ENCODE measurements around the gene SSPN.

Gene SSPN

DNA sequence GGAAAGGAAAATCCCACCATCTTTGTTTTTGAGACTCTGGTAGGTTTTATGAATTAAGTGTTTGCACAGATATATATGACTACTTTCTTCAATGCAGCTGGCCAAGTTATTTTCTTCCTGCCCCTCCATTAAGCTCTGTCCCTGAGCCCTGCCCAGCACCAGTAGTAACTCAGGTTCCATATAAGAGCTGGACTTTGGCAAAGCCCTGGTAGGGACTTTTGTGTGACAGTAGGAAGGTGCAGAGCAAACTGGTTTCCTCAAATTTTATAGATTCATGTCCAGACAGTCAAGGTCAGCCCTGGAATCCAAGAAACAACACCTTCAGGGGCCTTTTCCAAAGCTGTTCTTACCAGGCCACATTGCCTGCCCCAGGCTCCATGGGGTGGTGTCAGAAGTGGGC lies 47.3 kb downstream of the SSPN start:
- no peak overlapping the region for H2AFZ ChIP-seq (ENCODE audit: low read length, unreplicated experiment)
- peaks cover 18% of the 10 kb centered on the region for H3K4me1 ChIP-seq (ENCODE audit: control insufficient read depth, insufficient read depth, low read length, unreplicated experiment)

DNA sequence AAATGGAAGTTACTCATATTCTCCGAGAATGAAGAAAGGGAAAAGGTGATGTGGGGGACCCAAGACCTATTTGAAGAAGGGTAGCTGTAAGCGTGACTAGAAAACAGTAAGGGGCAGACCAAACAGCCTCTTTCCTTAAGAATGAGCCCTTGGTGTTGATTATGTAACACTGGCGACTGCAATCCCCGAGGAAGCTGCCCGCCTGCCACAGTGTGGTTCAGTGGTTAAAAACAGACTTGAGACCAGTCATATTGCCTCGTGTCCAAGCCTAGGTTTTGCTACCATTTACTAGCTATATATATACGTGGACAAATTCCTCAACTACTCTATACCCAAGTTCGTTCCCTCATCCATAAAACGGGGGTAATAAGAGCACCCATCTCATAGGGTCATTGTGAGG lies 49.1 kb downstream of the SSPN start:
- no peak overlapping the region for H2AFZ ChIP-seq (ENCODE audit: low read length, unreplicated experiment)
- no peaks in the 10 kb centered on the region for H3K79me2 ChIP-seq (ENCODE audit: control insufficient read depth, insufficient read depth, low read length, unreplicated experiment)
- H3K36me3 ChIP-seq (ENCODE audit: insufficient read depth, low read length): no peaks in the 10 kb centered on the region
- H3K27ac ChIP-seq (ENCODE audit: low read depth, low read length): no peak overlapping the region
- H3K4me3 ChIP-seq (ENCODE audit: low read depth, low read length): no peak overlapping the region
- H3K4me1 ChIP-seq (ENCODE audit: control insufficient read depth, insufficient read depth, low read length, unreplicated experiment): peaks cover 6% of the 10 kb centered on the region
- H3K27me3 ChIP-seq (ENCODE audit: insufficient read depth, low read length): no peaks in the 10 kb centered on the region

More for the DNA sequence above, 47.3 kb downstream of the SSPN start:
- no peaks in the 10 kb centered on the region for H3K27me3 ChIP-seq (ENCODE audit: insufficient read depth, low read length)
- H3K27ac ChIP-seq (ENCODE audit: low read depth, low read length): no peak overlapping the region
- H3K79me2 ChIP-seq (ENCODE audit: control insufficient read depth, insufficient read depth, low read length, unreplicated experiment): no peaks in the 10 kb centered on the region
- no peaks in the 10 kb centered on the region for H3K36me3 ChIP-seq (ENCODE audit: insufficient read depth, low read length)
- H3K4me3 ChIP-seq (ENCODE audit: low read depth, low read length): no peak overlapping the region

DNA sequence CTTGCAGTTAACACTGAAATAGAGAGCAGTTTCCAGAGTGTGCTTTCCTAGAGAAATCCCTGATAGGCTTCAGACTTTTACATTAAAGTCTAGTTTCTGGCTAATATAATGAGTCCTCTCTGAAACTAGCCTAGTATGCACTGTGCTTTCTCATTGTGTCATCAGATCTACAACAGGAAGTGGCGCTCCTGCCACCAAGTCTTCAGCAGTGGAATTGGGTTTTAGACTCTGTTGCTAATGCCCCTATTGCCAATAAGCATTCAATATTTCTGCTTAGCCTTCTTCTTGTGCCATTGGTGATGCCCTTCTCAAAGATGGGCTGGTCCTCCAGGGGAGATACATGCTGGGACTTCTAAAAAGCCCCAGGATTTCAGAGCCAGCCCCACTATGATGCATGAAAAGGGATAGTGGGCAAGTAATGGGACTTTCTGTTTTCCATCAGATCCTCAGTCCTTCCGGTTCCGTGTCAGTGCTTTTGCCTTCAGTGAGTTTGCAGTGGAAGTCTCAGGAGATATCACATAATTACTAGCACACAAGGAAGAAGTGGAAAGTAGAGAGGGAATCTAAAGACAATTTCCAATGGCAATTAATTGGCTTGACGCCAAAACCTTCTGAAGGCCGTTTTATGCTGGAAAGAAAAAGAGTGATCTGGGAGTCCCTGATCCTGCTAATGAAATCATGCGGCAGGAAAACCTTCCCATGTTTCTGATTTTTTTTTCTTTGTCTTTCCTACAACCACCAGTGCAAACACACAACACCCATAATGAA lies 50.0 kb downstream of the SSPN start:
- Histone ChIP-seq H3K79me2 (ENCODE audit: control insufficient read depth, insufficient read depth, low read length, unreplicated experiment) (no peaks in the 10 kb centered on the region), H3K36me3 (ENCODE audit: insufficient read depth, low read length) (no peaks in the 10 kb centered on the region), H3K4me3 (ENCODE audit: low read depth, low read length) (no peak overlapping the region), H3K4me1 (ENCODE audit: control insufficient read depth, insufficient read depth, low read length, unreplicated experiment) (no peaks in the 10 kb centered on the region), H3K27ac (ENCODE audit: low read depth, low read length) (no peak overlapping the region), H2AFZ (ENCODE audit: low read length, unreplicated experiment) (no peak overlapping the region), H3K27me3 (ENCODE audit: insufficient read depth, low read length) (no peaks in the 10 kb centered on the region)

DNA sequence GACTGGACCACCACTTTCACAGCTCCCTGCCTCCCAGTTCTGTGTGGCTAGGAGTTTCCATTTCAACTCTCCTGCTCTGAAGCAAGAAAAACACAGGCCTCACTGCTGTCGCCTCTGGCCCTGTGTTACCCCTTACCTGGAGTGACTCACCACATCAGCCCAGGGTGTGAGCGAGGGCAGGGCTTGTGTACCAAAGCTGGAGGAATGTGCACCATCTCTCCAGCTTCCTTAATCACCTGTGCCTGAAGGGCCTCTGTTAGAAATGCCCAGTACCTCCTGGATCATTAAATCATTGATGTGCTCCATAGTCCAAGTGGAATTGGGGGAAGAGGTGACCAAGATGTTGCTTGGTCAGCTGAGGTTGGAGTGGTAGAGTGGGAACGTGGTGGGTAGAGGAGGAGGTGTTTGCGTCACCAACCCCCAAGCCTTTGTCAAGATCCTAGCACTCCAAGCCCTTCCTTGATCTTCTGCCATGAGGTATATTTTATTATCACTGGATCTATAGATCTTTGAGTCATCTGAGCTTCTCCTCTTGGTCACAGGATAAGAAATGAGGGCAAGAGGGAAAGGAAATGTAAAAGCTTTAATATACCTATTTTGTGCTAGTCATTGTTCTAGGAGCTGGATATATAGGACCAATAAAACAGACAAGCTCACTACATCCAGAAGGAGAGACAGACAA lies 51.3 kb downstream of the SSPN start:
- H3K4me1 ChIP-seq (ENCODE audit: control insufficient read depth, insufficient read depth, low read length, unreplicated experiment): no peaks in the 10 kb centered on the region
- no peak overlapping the region for H2AFZ ChIP-seq (ENCODE audit: low read length, unreplicated experiment)
- H3K4me3 ChIP-seq (ENCODE audit: low read depth, low read length): no peak overlapping the region
- no peaks in the 10 kb centered on the region for H3K36me3 ChIP-seq (ENCODE audit: insufficient read depth, low read length)
- H3K27me3 ChIP-seq (ENCODE audit: insufficient read depth, low read length): no peaks in the 10 kb centered on the region
- no peak overlapping the region for H3K27ac ChIP-seq (ENCODE audit: low read depth, low read length)
- H3K79me2 ChIP-seq (ENCODE audit: control insufficient read depth, insufficient read depth, low read length, unreplicated experiment): no peaks in the 10 kb centered on the region

DNA sequence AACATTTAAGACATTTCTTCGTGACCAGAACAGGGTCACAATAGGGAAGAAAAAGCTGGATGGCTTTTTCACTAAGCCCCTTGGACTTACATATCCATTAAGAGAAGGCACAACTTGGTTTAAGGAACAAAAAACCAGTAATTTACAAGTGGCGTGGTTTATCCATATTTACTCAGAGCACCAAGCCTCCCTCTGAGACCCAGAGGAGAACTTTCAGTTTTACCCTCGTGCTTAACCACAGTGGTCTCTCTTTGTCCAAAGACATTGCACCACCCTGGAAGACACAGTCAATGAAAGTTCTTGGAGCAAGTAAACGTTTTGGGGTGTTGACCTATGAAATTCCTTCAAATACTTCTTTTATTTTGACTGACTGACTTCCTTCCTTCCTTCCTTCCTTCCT lies 52.5 kb downstream of the SSPN start:
- Histone ChIP-seq H3K79me2 (ENCODE audit: control insufficient read depth, insufficient read depth, low read length, unreplicated experiment) (no peaks in the 10 kb centered on the region), H3K27ac (ENCODE audit: low read depth, low read length) (no peak overlapping the region), H3K27me3 (ENCODE audit: insufficient read depth, low read length) (no peaks in the 10 kb centered on the region), H3K4me1 (ENCODE audit: control insufficient read depth, insufficient read depth, low read length, unreplicated experiment) (no peaks in the 10 kb centered on the region), H3K36me3 (ENCODE audit: insufficient read depth, low read length) (no peaks in the 10 kb centered on the region), H2AFZ (ENCODE audit: low read length, unreplicated experiment) (no peak overlapping the region), H3K4me3 (ENCODE audit: low read depth, low read length) (no peak overlapping the region)

DNA sequence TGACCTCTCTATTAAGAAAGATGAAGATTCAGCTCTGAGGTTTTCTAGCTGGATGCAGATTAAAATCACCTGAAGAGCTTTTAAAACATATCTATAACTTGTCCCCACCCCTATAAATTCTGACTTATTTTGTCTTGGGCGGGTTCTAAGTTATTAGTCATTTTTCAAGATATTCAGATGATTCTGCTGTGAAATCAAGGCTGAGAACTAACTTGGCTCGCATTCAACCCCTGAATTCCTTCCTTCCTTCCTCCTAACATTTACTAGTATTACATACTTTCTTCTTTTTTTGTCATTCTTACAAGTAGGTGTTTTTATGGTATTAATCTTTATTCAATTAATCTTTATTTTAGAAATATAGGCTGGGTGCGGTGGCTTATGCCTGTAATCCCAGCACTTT lies 55.4 kb downstream of the SSPN start:
- H3K27me3 ChIP-seq (ENCODE audit: insufficient read depth, low read length): no peaks in the 10 kb centered on the region
- H3K27ac ChIP-seq (ENCODE audit: low read depth, low read length): no peak overlapping the region
- H3K4me3 ChIP-seq (ENCODE audit: low read depth, low read length): no peak overlapping the region
- H3K79me2 ChIP-seq (ENCODE audit: control insufficient read depth, insufficient read depth, low read length, unreplicated experiment): no peaks in the 10 kb centered on the region
- no peak overlapping the region for H2AFZ ChIP-seq (ENCODE audit: low read length, unreplicated experiment)
- H3K4me1 ChIP-seq (ENCODE audit: control insufficient read depth, insufficient read depth, low read length, unreplicated experiment): no peaks in the 10 kb centered on the region
- no peaks in the 10 kb centered on the region for H3K36me3 ChIP-seq (ENCODE audit: insufficient read depth, low read length)

DNA sequence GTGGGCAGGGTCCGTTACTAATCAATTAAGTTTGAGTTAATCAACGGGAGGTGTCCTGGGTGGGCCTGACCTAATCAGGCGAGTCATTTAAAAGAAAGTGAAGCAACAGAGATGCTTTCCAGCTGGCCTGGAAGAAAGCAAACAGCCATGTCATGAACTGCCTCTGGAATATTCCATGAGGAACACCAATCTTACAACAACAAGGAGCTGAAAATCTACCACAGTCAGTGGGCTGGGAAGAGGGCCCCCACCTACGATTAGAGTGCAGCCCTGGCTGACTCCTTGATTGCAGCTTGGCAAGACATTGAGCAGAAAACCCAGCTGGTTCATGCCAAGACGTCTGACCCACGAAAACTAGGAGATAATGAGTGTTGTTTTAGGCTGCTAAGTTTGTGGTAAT lies 56.2 kb downstream of the SSPN start:
- Histone ChIP-seq H3K4me1 (ENCODE audit: control insufficient read depth, insufficient read depth, low read length, unreplicated experiment) (no peaks in the 10 kb centered on the region), H2AFZ (ENCODE audit: low read length, unreplicated experiment) (no peak overlapping the region), H3K4me3 (ENCODE audit: low read depth, low read length) (no peak overlapping the region), H3K79me2 (ENCODE audit: control insufficient read depth, insufficient read depth, low read length, unreplicated experiment) (no peaks in the 10 kb centered on the region), H3K27ac (ENCODE audit: low read depth, low read length) (no peak overlapping the region), H3K36me3 (ENCODE audit: insufficient read depth, low read length) (no peaks in the 10 kb centered on the region), H3K27me3 (ENCODE audit: insufficient read depth, low read length) (no peaks in the 10 kb centered on the region)

DNA sequence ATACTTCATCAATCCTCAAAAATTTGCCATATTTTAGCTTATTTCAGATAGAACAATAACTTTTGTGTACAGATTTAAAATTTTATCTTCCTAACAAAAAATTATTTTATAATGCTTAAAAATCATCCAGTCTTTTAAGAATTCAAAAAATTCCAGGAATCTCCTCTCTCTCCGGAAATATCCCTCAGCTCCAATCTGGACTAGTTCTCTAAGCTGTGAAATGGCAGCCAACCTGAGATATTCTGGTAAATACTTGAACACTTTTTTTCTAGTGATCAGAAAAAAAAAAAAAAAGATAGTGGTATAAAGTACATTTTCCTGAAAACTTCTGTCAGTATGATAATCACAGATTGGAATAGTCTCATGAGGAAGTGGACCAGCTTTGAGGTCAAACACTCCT lies 57.6 kb downstream of the SSPN start:
- no peaks in the 10 kb centered on the region for H3K36me3 ChIP-seq (ENCODE audit: insufficient read depth, low read length)
- no peak overlapping the region for H3K27ac ChIP-seq (ENCODE audit: low read depth, low read length)
- no peaks in the 10 kb centered on the region for H3K27me3 ChIP-seq (ENCODE audit: insufficient read depth, low read length)
- no peaks in the 10 kb centered on the region for H3K4me1 ChIP-seq (ENCODE audit: control insufficient read depth, insufficient read depth, low read length, unreplicated experiment)
- H3K79me2 ChIP-seq (ENCODE audit: control insufficient read depth, insufficient read depth, low read length, unreplicated experiment): no peaks in the 10 kb centered on the region
- H2AFZ ChIP-seq (ENCODE audit: low read length, unreplicated experiment): no peak overlapping the region
- no peak overlapping the region for H3K4me3 ChIP-seq (ENCODE audit: low read depth, low read length)

DNA sequence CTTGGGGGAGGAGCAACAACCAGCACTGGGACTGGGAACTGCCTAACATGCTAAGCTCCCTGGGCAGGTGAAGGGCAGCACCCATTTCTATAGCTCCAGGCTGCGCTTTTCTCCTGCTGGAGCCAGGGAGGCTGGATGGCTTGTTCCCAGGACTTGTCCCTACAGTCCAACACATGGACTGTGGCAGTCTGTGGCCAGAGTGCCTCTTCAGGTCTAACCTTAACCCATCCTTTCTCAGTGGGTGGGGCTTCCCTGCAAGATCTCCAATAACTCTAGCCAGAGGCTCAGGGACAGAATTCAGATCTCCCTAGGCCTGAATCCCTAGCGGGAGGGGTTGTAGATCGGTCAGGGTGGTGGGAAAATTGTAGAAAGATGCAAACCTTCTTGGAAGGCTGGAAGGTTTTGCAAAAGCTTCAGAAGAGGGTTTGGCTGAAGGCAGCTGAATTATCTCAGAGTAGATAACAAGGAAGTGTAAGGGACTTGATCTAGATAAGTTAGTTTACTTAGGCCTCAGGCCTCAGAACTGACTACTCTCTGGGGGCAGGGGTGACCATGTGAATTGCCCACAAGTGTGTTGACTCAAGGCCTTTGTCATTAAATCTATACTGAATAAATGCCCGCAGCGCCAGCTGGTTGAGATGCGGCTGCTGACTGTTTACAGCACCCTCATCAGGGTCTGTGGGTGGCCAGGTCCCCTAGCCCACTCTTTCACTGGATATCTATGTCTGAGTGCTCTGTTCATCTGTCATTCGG lies 60.7 kb downstream of the SSPN start:
- Histone ChIP-seq H3K27ac (ENCODE audit: low read depth, low read length) (no peak overlapping the region), H3K27me3 (ENCODE audit: insufficient read depth, low read length) (no peaks in the 10 kb centered on the region), H2AFZ (ENCODE audit: low read length, unreplicated experiment) (no peak overlapping the region)

DNA sequence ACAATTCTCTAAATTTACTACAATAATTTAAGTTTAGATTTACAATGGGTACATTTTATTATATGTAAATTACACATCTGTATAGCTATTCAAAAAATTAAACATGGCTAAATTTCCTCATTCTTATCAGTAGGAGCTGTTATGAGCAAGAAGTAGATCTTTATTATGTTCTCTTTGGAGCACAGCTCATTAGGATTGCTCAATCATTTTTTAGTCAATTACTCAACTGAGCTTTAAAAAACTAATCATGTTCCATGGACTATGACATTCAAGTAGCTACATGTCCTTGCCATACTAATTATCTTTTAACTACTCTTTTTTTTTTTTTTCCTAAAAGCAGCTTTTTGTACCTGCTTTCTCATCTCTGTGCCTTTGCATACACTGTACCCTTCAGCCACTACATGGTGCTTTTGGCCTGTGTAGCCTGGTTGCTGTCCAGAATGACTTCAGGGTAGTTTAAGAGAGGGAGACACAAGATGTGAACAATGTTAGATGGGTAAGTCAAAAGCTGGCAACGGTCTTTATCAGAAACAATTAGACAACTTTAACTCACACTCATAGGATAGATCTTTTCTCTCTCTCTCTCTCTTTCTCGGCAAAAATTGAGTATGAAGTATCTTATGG lies 69.0 kb downstream of the SSPN start:
- Histone ChIP-seq H3K4me3 (ENCODE audit: low read depth, low read length) (no peak overlapping the region), H3K4me1 (ENCODE audit: control insufficient read depth, insufficient read depth, low read length, unreplicated experiment) (no peaks in the 10 kb centered on the region), H3K36me3 (ENCODE audit: insufficient read depth, low read length) (no peaks in the 10 kb centered on the region), H3K27me3 (ENCODE audit: insufficient read depth, low read length) (no peaks in the 10 kb centered on the region), H2AFZ (ENCODE audit: low read length, unreplicated experiment) (no peak overlapping the region), H3K79me2 (ENCODE audit: control insufficient read depth, insufficient read depth, low read length, unreplicated experiment) (no peaks in the 10 kb centered on the region), H3K27ac (ENCODE audit: low read depth, low read length) (no peak overlapping the region)

More for the DNA sequence above, 60.7 kb downstream of the SSPN start:
- Histone ChIP-seq H3K4me3 (ENCODE audit: low read depth, low read length) (no peak overlapping the region), H3K36me3 (ENCODE audit: insufficient read depth, low read length) (no peaks in the 10 kb centered on the region), H3K79me2 (ENCODE audit: control insufficient read depth, insufficient read depth, low read length, unreplicated experiment) (no peaks in the 10 kb centered on the region), H3K4me1 (ENCODE audit: control insufficient read depth, insufficient read depth, low read length, unreplicated experiment) (no peaks in the 10 kb centered on the region)

Measured in ACC112 (cell line).